HS-5 (cell line): ENCODE data around the gene STIM2.

ENCODE experiments used
- DNase-seq: peaks from one replicate; pipeline ENCODE4 v3.0.0-alpha.2; 2012; ENCODE audit warnings: low read depth

STIM2 gene

DNA sequence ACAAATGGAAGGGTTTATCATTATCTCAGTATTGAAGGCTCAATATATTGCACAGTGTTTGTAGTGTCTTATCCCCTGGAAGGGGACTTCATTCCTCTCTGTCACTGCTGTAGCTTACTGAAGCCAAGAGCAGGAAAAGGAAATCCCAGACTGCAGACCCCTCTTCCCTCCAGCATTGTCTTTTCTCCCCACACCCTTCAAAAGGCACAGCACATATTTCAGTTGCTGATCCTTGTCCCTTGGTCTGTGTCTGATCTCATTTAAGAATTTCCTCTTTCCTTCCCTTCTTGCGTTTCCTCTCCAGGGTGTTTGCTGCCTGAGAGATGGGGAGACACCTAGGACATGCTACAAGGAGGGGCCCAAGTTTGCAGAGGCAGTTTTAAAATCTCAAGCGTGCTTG lies 40.1 kb downstream of the STIM2 start:
- DNase-seq = no peak

DNA sequence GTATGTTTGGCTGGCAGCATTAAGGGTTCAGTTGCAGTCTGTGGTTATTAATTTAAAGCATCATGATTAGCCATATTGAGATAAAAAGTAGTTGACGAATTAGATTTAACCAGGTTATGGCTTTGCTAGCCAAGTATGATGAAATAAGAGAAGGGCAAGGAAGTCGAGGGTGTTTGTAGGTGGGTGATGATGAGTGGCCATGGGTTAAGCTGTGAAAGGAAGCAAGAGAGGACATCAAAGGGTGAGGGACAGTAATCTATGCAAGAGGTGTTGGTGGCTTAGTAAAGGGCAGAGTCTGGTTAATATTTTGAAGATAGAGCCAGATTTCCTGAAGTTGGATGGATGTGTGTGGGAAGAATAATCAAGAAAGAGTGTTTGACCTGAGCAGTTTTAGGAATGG lies 44.5 kb downstream of the STIM2 start:
- DNase-seq = no peak

DNA sequence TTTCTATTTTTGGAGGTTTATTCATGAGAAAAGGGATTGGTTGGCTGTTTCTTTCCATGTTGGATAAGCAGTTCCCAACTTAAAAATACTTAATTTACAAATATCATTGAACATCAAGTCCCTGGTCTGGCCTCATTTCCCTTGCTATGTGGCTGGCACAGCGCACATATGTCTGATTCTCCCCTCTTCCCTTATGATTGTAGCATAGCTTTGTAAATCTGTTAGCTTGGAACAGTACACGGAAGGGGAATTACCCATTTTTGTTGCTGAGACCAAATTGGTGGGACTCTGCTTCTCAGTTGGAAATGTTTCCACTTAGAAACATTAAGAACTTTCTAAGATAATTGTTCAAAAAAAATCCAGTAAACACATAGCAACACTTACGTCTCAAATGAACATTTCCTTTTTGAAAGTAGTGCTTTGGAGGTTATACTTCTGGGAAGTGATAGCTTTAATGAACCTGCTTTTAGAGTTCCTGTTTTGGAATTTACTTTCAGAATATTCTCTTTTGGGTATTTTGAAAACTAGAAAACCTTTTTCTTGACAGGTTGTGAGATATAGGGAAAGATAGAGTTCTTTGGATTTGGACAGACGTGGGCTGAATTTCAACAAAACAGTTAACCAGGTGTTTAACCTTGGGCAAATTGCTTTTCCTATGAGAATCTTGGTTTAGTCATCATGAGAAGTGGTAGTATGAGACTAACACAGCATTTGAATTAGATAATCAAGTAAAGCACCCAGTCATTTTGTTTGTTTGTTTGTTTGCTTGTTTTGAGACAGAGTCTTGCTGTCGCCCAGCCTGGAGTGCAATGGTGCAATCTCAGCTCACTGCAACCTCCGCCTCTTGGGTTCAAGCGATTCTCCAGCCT lies 47.3 kb downstream of the STIM2 start:
- DNase-seq = no peak

DNA sequence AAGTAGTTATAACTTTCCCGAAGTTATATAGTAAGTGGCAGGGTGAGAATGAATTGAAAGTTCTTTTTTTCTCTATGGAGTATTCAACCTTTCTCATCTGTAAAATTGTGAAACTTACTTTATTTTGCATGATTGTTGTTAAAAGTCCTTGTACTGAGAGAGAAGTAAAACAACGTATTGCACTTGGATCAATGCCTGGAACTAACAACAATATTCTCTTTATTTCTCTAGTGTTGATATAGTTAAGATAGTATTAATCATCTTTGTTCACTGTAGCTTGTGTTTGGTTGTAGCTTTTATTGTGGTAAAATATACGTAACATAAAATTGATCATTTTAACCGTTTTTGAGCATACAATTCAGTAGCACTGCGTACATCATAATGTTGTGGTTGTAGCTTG lies 48.7 kb downstream of the STIM2 start:
- no peak for DNase-seq

DNA sequence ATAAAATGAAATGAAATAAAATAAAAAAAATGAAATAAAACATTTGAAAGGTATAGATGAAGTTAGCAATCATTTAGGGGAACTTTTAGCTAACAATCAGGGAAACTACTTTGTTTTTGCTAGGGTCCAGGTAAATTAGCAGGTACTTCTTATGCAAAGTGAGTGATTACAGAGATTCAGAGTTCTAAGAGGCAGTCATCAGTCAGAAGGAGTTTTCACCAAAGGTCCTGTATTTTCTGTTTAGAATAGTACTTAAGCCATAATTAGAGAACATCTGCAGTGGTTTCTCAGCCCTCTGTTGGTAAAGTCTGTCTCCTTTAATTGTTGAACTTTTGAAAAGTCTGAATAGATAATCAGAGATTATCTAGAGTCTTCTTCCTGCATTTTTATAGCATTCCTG lies 50.6 kb downstream of the STIM2 start:
- no peak for DNase-seq

DNA sequence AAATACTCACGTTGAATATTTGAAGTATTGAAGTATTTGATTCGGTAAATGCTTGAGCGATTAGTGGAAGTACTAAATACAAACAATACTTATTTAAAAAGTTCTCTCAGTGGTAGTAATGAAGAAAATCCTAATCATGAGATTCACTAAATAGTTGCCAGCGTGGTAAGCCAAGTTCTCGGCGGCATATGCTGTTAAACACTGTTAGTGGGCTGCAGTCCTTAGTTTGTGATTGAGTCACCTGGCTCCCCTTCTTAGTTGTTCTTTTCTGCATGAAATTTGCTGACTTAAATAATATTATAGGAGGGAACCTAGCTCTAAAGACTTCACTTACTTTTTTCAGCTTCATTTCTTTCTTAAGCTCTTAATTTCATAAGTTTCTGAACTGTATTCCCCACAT lies 51.4 kb downstream of the STIM2 start:
- no peak for DNase-seq

DNA sequence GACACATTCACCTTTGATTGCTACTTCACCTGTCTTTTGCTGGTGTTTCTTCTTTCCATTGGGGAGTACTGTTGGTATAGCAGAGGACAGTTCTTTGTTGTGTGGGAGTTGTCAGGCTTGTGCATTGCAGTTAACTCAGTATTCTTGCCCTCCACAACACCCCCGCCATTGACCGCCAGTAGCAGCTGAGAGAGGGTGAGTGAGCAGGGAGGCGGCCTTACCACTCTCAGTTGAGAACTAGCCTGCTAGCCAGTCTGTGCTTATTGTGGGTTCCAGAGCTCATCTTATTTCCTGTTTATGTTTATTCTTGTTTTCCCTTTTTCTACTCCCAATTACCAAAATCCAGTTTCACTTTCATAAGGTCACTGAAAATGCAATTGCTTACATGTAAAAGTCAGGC lies 52.2 kb downstream of the STIM2 start:
- no peak for DNase-seq

DNA sequence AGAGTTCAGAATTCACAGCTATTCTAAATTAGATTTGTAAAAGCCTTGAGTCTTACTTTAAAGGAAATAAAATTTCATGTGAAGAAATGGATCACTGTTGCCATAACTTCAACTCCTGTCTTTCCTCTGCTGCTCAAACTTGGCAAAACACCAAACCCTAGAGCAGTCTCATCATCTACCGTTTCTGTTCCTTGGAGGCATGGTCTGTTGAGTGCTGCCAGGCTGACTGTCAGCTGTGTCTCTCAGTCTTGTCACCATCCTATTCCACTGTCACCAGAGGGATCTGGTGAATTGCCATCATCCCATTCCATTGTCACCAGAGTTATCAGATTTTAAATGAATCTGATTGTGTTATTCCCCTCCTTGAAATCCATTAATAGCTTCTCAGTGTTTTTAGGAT lies 55.6 kb downstream of the STIM2 start:
- no peak for DNase-seq

DNA sequence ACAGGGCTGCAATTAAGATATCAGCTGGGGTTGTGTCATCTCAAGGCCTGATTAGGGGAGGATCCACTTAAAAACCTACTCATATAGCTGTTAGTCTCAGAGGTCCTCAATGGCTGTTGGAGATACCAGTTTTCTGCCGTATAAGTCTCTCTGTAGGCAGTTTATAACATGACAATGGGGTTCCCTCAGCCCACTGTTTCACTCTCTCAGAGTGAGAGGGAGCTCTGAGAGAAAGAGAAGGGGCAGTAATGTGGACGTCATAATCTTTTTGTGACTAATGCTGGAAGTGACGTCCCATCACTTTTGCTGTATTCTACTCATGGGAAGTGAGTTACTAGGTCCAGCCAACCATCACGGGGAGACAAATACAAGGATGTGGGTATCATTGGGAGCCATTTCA lies 70.3 kb downstream of the STIM2 start:
- DNase-seq = no peak

DNA sequence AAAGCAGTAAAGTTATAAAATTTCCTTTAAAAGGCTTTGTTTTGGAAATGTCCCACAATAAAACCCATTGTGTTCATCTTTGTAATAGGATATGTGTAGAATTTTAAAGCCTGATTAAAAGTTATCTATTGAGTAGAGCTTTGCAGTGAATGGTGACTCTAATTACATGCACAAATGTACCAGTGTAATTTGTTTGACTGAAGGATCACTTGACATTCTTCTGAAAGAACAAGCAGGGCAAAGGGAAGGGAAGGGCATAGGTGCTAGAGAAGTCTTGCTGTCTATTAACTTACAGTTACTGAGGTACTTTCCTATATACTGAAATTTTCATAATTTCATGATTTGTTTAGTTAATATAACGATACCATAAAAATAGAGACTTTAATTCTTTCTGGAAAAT lies 70.8 kb downstream of the STIM2 start:
- no peak for DNase-seq

DNA sequence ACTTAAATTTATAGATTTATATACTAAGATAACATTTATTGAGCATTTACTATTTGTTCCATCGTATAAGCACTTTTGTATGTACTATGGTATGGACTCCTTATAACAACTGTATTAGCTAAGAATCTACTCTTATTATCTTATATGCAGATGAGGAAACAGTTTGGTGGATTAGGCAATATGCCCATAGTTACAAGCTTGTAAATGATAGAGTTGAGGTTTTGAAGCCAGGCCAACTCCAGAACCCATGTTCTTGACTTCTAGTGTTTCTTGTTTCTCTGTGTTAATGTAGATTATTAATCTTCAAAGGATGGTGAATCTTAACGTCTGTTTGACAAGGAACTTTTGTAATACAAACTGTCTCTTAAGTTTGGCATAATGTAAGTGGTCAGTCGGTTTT lies 71.3 kb downstream of the STIM2 start:
- DNase-seq = no peak

DNA sequence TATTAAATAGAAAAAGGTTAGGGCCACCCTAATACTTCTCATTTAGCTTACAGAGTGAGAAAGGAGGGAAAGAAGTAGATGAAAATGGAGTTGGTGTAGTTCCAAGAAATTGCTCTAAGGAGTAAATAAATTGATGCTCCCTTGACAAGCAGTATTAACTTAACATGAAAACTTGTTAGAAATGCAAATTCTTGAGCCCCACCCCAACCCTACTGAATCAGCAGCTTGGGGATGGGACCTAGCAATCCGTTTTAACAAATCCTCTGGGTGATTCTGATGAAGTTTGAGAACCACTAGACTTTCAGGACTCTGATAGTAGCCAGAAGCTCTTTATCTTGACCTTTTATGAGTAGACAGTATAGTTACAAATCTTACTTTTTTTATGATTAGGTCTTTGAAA lies 74.8 kb downstream of the STIM2 start:
- no peak for DNase-seq

DNA sequence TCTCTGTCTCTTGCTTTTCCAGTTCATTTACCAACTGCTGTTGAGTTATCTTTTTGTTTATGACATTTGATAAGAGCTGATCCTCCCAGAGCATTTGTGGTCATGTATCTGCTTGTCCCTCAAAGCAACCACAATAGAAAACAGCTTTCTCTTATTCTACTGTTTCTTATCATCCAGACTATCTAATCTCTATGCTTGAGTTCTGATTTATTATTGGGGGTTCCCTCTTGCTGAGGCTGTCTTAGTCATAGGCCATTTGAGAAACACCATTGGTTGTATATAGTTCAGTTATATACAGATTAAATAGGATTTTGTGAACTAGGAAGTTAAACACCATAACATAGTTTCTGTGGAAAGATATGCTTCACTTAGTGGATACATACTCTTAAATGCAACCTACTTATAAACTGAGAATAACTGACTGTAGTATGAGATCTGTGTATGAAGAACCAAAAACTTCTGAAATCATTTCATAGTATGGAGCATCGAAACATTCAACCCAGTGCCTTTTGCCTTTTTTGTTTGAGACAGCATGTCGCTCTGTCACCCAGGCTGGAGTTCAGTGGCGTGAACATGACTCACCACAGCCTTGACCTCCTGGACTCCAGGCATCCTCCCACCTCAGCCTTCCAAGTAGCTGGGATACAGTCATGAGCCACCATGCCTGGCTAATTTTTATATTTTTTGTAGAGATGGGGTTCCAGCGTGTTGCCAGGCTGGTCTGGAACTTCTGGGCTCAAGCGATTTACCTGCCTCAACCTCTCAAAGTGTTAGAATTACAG lies 75.8 kb downstream of the STIM2 start:
- DNase-seq = no peak

DNA sequence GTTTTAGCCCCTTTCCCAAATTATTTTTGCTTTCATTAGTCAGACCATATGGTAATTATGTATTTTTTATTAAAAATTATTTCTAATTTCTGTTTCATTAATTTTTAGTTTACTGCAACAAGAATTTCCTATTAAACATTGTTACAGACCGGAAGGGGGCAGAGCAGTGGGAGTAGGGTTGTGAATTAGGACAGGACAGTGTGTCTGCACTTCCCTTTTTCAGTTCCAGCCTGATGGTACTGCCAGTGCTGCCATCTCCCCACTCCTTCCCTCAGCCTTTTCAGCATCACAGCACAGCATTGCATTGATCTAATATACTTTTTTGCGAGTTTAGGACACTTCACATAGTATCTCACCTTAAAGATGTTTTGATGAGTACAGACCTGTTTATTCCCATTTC lies 76.5 kb downstream of the STIM2 start:
- DNase-seq = no peak

DNA sequence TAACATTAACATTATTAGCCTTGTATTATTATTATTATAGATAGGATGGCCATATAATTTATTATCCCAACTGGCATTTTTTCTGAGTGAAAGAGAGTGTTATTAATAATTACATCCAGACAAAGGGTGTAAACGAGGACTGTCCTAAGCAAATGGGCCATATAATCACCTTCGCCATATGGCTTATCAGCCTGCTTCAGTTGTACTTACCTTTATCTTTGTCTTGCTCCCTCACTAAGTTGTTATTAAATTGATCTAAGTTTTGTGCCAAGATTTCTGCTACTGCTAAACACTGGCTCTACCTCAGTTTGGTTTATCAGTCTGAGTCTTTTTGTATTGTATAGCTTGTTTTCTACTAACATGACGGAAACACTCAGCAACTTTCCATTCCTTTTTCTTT lies 76.9 kb downstream of the STIM2 start:
- no peak for DNase-seq

DNA sequence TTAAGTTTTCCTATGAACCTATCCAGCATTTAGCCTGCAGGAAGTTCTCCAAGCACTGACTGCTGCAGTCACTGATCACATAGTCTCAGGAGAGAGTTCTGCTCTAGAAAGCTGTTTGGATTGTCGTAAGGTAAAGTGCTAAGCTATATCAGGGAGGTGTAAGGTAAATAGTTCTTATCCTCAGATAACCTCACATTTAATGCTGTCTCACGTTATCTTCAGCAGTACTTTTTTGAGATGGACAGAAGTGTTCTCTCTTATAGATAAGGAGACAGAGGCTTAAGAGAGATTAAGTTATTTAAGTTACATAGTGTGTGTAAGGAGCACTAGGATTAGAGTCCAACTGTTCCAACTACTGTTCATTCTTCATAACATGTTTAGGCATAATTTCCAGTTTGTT lies 77.9 kb downstream of the STIM2 start:
- DNase-seq = no peak

DNA sequence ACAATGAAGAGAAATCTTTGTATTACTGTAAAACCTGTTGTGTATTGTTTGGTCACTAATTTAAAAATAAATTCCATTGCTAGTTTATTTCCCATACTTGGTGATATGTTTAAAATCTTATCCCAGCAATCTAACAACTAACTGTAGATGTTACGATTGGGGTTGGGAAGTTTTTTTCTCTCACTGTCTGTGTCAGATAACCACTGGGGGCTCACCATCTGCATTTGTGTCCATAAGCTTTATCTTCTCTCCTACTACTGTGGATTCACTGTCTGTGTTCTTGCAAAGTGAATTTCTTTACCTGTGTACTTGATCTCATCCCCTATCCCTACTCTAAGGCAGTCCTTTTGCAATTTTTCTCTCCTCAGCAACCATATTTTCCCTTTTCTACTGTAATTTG lies 81.3 kb downstream of the STIM2 start:
- no peak for DNase-seq

DNA sequence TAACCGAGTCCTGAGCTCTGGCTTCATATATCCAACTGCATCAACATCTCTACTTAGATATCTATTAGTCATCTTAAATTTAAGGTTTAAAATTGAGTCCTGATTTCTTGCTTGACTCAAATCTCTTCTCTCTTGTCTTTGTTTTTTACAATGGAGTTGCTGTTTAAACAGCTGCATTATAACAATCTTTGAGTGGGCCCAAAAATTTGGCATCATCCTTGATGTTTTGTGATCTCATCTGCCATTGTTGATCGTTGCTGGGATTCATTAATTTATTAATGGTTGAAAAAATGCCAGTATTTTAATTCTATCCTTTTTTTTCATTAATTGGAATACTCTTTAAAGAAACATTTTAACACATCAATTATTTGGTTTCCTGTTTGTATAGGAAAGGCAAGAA lies 82.2 kb downstream of the STIM2 start:
- no peak for DNase-seq

DNA sequence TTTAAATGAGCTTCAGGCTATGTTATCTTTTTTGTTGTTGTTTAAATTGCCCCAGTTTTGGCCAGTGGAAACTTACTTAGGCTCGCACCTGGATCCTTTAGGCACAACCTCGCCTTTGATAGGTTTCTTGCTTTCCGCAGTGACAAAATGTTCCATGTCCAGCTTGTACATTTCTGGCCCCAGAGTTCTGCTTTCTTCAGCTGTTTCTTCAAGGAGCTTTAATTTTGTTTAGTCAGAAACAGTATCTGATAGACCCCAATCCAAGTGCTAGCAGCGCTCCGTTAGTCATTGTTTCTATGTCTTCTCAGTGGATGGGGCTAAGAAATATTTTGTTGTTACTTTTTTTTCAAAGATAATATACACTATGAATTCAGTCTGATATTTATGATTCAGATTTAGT lies 82.8 kb downstream of the STIM2 start:
- DNase-seq = no peak

DNA sequence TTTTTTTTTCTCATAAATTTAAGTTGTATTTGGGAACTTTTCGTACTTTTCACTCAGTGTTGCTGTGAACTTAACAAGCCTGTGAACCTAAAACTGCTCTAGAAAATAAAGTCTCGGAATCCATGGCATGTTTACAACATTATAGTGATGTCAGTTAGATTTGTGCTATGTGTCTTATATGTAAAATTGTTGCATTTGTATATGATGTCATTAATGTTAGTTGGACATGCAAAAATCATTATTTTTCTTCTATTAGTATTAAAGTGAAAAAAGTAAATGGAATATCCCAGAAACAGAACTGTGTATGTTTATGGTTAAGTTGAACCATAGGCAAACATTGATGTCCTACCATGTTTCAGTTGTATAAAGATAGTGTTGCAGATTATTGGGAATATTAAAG lies 85.2 kb downstream of the STIM2 start:
- no peak for DNase-seq

DNA sequence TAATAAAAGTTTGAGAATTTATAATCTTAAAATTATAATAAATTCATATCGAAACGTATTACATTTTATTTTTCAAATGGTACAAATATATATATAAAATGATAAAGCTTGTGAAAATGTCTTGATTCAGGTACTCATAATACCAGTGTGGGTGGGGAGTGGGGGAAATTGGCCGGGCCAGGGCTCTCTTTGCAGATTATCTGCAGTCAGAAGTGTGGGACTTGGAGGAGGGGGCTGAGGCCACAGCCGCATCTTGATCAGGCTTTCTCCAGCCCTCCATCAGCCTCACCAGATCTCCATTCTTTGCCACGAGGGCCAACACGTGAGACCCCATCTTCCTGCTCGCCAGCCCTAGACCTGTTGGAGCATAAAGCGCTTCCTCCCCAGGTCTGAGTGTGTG lies 86.7 kb downstream of the STIM2 start:
- no peak for DNase-seq

DNA sequence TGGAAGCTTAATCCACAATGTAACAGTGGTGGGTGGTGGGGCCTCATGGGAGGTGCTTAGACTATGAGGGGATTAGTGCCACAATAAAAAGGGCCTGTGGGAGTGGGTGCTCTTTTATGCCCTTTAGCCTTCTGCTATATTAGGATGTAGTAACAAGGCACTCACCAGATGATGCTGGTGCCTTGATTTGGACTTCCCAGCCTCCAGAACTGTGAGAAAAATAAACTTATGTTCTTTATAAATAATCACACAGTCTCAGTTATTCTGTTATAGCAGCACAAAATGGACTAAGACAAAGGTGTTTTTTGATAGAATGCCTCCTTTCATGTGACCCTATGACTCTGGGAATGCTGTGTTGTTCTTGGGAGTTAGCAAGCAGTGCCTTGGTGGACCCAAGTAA lies 89.8 kb downstream of the STIM2 start:
- no peak for DNase-seq

DNA sequence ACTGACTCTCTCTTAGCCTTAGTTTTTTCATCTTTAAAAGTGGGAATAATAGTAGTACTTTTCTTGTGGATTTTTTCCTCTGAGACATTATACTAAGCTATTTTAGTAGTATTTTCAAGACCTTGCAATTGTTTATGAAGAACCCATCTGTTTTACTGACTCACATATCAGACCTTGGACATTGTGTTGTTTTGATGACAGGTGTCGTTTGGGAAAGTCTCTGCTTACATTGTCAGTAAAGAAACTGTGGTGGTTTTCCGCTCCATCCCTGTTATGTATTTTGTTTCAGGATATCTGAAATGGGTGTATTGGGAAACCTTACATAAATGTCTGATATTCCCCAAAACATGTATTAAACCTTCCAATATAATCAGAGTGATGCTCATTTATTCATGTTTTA lies 92.2 kb downstream of the STIM2 start:
- DNase-seq = no peak

DNA sequence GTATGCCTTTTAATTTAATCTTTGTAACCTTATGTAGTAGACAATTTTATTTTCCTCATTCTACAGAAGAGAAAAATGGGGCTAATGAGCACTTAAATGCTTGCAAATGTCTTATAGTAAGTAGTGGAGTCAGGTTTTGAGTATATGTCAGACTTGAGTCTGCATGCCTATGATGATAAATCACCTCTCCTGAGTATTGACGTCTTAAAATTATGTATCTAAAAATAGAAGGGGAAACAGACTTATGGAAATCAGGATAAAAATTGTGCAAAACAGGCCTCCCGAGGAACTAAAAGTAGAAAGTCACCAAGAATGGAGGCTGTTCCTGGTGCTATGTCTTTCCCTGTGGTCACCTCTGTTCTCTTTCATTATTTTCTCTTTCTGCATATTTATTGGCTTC lies 92.7 kb downstream of the STIM2 start:
- DNase-seq = no peak
